Endothelial cell of umbilical vein (primary cell): Measurements from ENCODE around the gene SGTA. TPM values are rescaled to one million over a fixed set of nuclear protein-coding genes. Genes with fewer than 3 reads are reported as not detected.

Experiments used
- BruUV-seq: library from RNA; stranded (reverse); fragments of 400-500 nt; replicated peaks from 2 replicates; lab custom pipeline; 2021; lab: Mats Ljungman, UMichigan
- CTCF ChIA-PET: fragments of 300-600, 350-600 bp; sonication (Branson Sonifier 250); formaldehyde crosslinking; loops from one replicate; lab custom pipeline; 2021; ENCODE audit warnings: antibody characterized with exemption, inconsistent platforms; lab: Charles Lee
- POLR2A ChIA-PET: fragments of 300-600, 350-600 bp; sonication (Branson Sonifier 250); formaldehyde crosslinking; loops from one replicate; lab custom pipeline; 2021; ENCODE audit warnings: antibody characterized with exemption, inconsistent platforms; lab: Charles Lee
- DNase-seq: peaks from one replicate; pipeline ENCODE4 v3.0.0-alpha.2; 2011; ENCODE audit warnings: low read depth, low spot score
- FAIRE-seq: peaks from 2 replicates; lab custom pipeline; 2011; peaks lifted over from hg19 to GRCh38; lab: Jason Lieb, UNC
- H2AFZ ChIP-seq: 2 replicates; pipeline ENCODE4 v1.6.0; 2012; ENCODE audit warnings: low read depth, low read length, control low read depth, inconsistent platforms
- H3K27ac ChIP-seq: 2 replicates; pipeline ENCODE4 v1.5.1; 2011; ENCODE audit warnings: low read depth, mild to moderate bottlenecking, control low read depth, low read length, moderate library complexity; ENCODE audit not compliant: insufficient read depth
- H3K27me3 ChIP-seq, 2 experiments: 2 replicates each; pipeline versions ENCODE4 v1.6.0 to v1.6.1; 2011; ENCODE audit warnings: low read length in 2 of 2, mixed read lengths in 1 of 2; ENCODE audit not compliant: control insufficient read depth in 2 of 2, insufficient read depth in 2 of 2
- H3K36me3 ChIP-seq, 2 experiments: 2 replicates in 1 of 2; 3 replicates in 1 of 2; pipeline ENCODE4 v1.5.1; 2011; ENCODE audit warnings: low read length in 2 of 2, mild to moderate bottlenecking in 1 of 2, moderate library complexity in 1 of 2; ENCODE audit not compliant: control insufficient read depth in 2 of 2, insufficient read depth in 2 of 2; ENCODE audit errors: extremely low read depth in 1 of 2
- H3K4me1 ChIP-seq: 3 replicates; pipeline ENCODE4 v1.5.1; 2011; ENCODE audit warnings: mild to moderate bottlenecking, low read length; ENCODE audit not compliant: control insufficient read depth, insufficient read depth; ENCODE audit errors: extremely low read depth
- H3K4me2 ChIP-seq: 2 replicates; pipeline ENCODE4 v1.6.1; 2011; ENCODE audit warnings: low read length, control low read depth, mixed read lengths; ENCODE audit not compliant: insufficient read depth
- H3K4me3 ChIP-seq, 3 experiments: fragments of 200-600 bp in 1 of 3; sonication (generic), shearing (Covaris generic) in 1 of 3; replicated peaks in 1 of 3; 2 replicates each; pipeline ENCODE4 v1.5.1; 2011 to 2016; ENCODE audit warnings: control low read depth in 3 of 3, low read length in 3 of 3, mild to moderate bottlenecking in 2 of 3, inconsistent platforms in 1 of 3, low read depth in 1 of 3, moderate library complexity in 1 of 3; ENCODE audit not compliant: insufficient read depth in 1 of 3
- H3K79me2 ChIP-seq: 2 replicates; pipeline ENCODE4 v1.6.0; 2012; ENCODE audit warnings: low read length, inconsistent platforms; ENCODE audit not compliant: control insufficient read depth, insufficient read depth
- H3K9ac ChIP-seq: replicated peaks from 2 replicates; pipeline ENCODE3; 2011; ENCODE audit warnings: low read length, control low read depth; ENCODE audit not compliant: insufficient read depth; ENCODE audit errors: extremely low read depth
- H3K9me1 ChIP-seq: replicated peaks from 3 replicates; pipeline ENCODE4 v1.6.0; 2011; ENCODE audit warnings: mild to moderate bottlenecking, low read length; ENCODE audit not compliant: control insufficient read depth, insufficient read depth; ENCODE audit errors: extremely low read depth
- H3K9me3 ChIP-seq: replicated peaks from 2 replicates; pipeline ENCODE4 v1.5.1; 2012; ENCODE audit warnings: low read length, inconsistent platforms; ENCODE audit not compliant: control insufficient read depth, insufficient read depth
- H4K20me1 ChIP-seq: replicated peaks from 2 replicates; pipeline ENCODE3; 2011; ENCODE audit warnings: mild to moderate bottlenecking, low read length; ENCODE audit not compliant: control insufficient read depth, insufficient read depth; ENCODE audit errors: extremely low read depth
- CTCF ChIP-seq, 2 donors: IDR thresholded peaks; 1 replicate in 1 of 2; 2 replicates in 1 of 2; pipeline ENCODE4 v1.5.1; 2011; ENCODE audit warnings: low read length in 2 of 2, mild to moderate bottlenecking in 2 of 2, moderate library complexity in 2 of 2, control low read depth in 1 of 2, inconsistent platforms in 1 of 2, low read depth in 1 of 2; ENCODE audit not compliant: insufficient read depth in 1 of 2; ENCODE audit errors: extremely low read depth in 1 of 2
- EZH2 ChIP-seq: IDR thresholded peaks from 2 replicates; pipeline ENCODE4 v1.6.1; 2012; ENCODE audit warnings: borderline replicate concordance, low read depth, mild to moderate bottlenecking, moderate library complexity, low read length, inconsistent platforms; ENCODE audit not compliant: severe bottlenecking
- FOS ChIP-seq: IDR thresholded peaks from 2 replicates; pipeline ENCODE4 v1.6.1; 2011; ENCODE audit warnings: mild to moderate bottlenecking, low read length, moderate library complexity, borderline replicate concordance; ENCODE audit not compliant: insufficient read depth
- GATA2 ChIP-seq: IDR thresholded peaks from 2 replicates; pipeline ENCODE4 v1.7.0; 2011; ENCODE audit warnings: low read depth, mild to moderate bottlenecking, moderate library complexity, mixed read lengths, low read length; ENCODE audit not compliant: insufficient read length, insufficient read depth
- JUN ChIP-seq: IDR thresholded peaks from 2 replicates; pipeline ENCODE4 v1.6.1; 2011; ENCODE audit warnings: borderline replicate concordance, low read depth; ENCODE audit not compliant: insufficient read length, insufficient read depth
- MAX ChIP-seq: IDR thresholded peaks from 2 replicates; pipeline ENCODE4 v1.6.1; 2011; ENCODE audit not compliant: insufficient read depth, insufficient read length
- MYC ChIP-seq: IDR thresholded peaks from one replicate; pipeline ENCODE4 v1.6.1; 2011; ENCODE audit warnings: mild to moderate bottlenecking, low read depth, low read length
- POLR2A ChIP-seq: IDR thresholded peaks from 2 replicates; pipeline ENCODE4 v1.6.1; 2012; ENCODE audit warnings: low read depth, mild to moderate bottlenecking, control low read depth, low read length
- POLR2AphosphoS5 ChIP-seq: IDR thresholded peaks from 2 replicates; pipeline ENCODE4 v1.6.1; 2012; ENCODE audit warnings: low read depth, mild to moderate bottlenecking, control low read depth, low read length, moderate library complexity; ENCODE audit not compliant: insufficient read depth
- dilution Hi-C: fragments of 300-500 bp; cut with MboI; formaldehyde crosslinking; loops from one replicate; pipeline ENCODE4 v1.15.0; 2019; ENCODE audit warnings: low sequenced_read_pairs; ENCODE audit not compliant: extremely low pct_ligation_motif_present
- intact Hi-C: fragments of 100-400 bp; cut with micrococcal nuclease; formaldehyde crosslinking; loops from one replicate; pipeline ENCODE4 v1.10.0; 2022
- polyA plus RNA-seq, 4 experiments: library from polyadenylated mRNA; depleted of rRNA in 3 of 4; stranded (reverse) in 3 of 4; unstranded in 1 of 4; fragments of >200 nt; gene quantifications; 2 replicates each; pipeline versions ENCODE4 v1.2.1 to v1.2.3, GENCODE V29; 2011 to 2012; ENCODE audit warnings: missing spikeins in 1 of 4
- total RNA-seq: library from RNA; stranded (reverse); gene quantifications from 2 replicates; pipeline ENCODE4 v1.2.3, GENCODE V29; 2021

SGTA gene
- total and polyA plus RNA-seq, 2 donors (not counting 3 experiments of a cell fraction or from before 2014, with no cell fraction given), result 76.5 to 119 TPM

- Histone ChIP-seq H3K4me2 (no peak overlapping the region), H3K4me3 (no peak overlapping the region), H3K9me3 (no peaks in the 10 kb centered on the region), H3K27me3 (no peaks in the 10 kb centered on the region), H3K9me1 (no peaks in the 10 kb centered on the region), H3K4me1 (no peaks in the 10 kb centered on the region), H3K36me3 (peaks cover 0 to 45% of the 10 kb centered on the region in 2 experiments), H3K79me2 (peaks cover 5% of the 10 kb centered on the region), H3K9ac (no peak overlapping the region), H3K27ac (no peak overlapping the region), H2AFZ (no peak overlapping the region), H4K20me1 (no peaks in the 10 kb centered on the region)
- no peak for FAIRE-seq
- ChIA-PET CTCF (interaction anchor here (1.5 kb wide), 1 partner anchor 16 kb away, joined by 5 read pairs; no protein-coding TSS in a partner anchor), POLR2A (no interaction called here)
- TF ChIP-seq MYC, result no peak
- TF ChIP-seq GATA2, result no peak
- TF ChIP-seq EZH2, result no peak
- no peak for TF ChIP-seq FOS
- TF ChIP-seq JUN, result no peak
- no peak for TF ChIP-seq POLR2AphosphoS5
- TF ChIP-seq POLR2A, result no peak
- TF ChIP-seq MAX, result no peak
- no peak for TF ChIP-seq CTCF (IDR thresholded peaks at IDR 0.05; ENCODE audit: extremely low read depth in 1 of 2, insufficient read depth in 1 of 2, low read depth in 1 of 2, low read length in 2 of 2)
- dilution Hi-C loops, result no loop called here
- intact Hi-C loops, result no loop called here
- DNase-seq, result no peak
- BruUV-seq, result no TSS peak
Measured at GRCh38 chr19:2764945-2765344, 18.1 kb downstream of the SGTA start.
